HepG2 (cell line): ENCODE data around the gene DYNC1LI2.

Experiments used
- ELF4 ChIP-seq: sonication (generic); formaldehyde crosslinking; IDR thresholded peaks from 2 replicates; pipeline ENCODE4 v1.5.0; 2020; ENCODE audit warnings: missing genetic modification reagents, mild to moderate bottlenecking, moderate library complexity, borderline replicate concordance
- HDAC1 ChIP-seq: sonication (generic); formaldehyde crosslinking; IDR thresholded peaks from 2 replicates; pipeline ENCODE4 v1.5.1; 2020; ENCODE audit warnings: mild to moderate bottlenecking, missing genetic modification reagents
- JUND ChIP-seq: sonication (generic); formaldehyde crosslinking; IDR thresholded peaks from 2 replicates; pipeline ENCODE4 v1.8.0; 2022; ENCODE audit warnings: mild to moderate bottlenecking, missing genetic modification reagents
- MTF2 ChIP-seq: sonication (generic); formaldehyde crosslinking; IDR thresholded peaks from 2 replicates; pipeline ENCODE4 v1.5.0; 2020; ENCODE audit warnings: missing genetic modification reagents, borderline replicate concordance
- NPAS2 ChIP-seq: sonication (generic); formaldehyde crosslinking; IDR thresholded peaks from 2 replicates; pipeline ENCODE4 v1.8.0; 2022; ENCODE audit warnings: mild to moderate bottlenecking, missing genetic modification reagents, borderline replicate concordance
- POLR2A ChIP-seq, 2 experiments: IDR thresholded peaks; 2 replicates each; pipeline ENCODE4 v1.6.1; 2011; ENCODE audit warnings: low read depth in 2 of 2, low read length in 2 of 2, mild to moderate bottlenecking in 1 of 2, moderate library complexity in 1 of 2; ENCODE audit not compliant: insufficient read depth in 1 of 2
- ZEB1 ChIP-seq: IDR thresholded peaks from 2 replicates; pipeline ENCODE4 v1.6.1; 2012; ENCODE audit warnings: mild to moderate bottlenecking, low read depth, inconsistent platforms; ENCODE audit not compliant: insufficient replicate concordance
- ZNF232 ChIP-seq: sonication (generic); formaldehyde crosslinking; IDR thresholded peaks from 2 replicates; pipeline ENCODE4 v1.4.0; 2020; ENCODE audit warnings: missing genetic modification reagents, borderline replicate concordance
- ZNF616 ChIP-seq: sonication (generic); formaldehyde crosslinking; IDR thresholded peaks from 2 replicates; pipeline ENCODE4 v1.5.0; 2020; ENCODE audit warnings: low read depth, mild to moderate bottlenecking, missing genetic modification reagents
- TF ChIP-seq, protein P1 (sequence below): sonication (generic); formaldehyde crosslinking; IDR thresholded peaks from 2 replicates; pipeline ENCODE4 v1.5.0; 2020; ENCODE audit warnings: mild to moderate bottlenecking, missing genetic modification reagents, moderate library complexity
- TF ChIP-seq, protein P2 (sequence below): sonication (generic); formaldehyde crosslinking; IDR thresholded peaks from 2 replicates; pipeline ENCODE4 v1.8.1; 2022; ENCODE audit warnings: low read depth, mild to moderate bottlenecking, missing genetic modification reagents

DNA sequence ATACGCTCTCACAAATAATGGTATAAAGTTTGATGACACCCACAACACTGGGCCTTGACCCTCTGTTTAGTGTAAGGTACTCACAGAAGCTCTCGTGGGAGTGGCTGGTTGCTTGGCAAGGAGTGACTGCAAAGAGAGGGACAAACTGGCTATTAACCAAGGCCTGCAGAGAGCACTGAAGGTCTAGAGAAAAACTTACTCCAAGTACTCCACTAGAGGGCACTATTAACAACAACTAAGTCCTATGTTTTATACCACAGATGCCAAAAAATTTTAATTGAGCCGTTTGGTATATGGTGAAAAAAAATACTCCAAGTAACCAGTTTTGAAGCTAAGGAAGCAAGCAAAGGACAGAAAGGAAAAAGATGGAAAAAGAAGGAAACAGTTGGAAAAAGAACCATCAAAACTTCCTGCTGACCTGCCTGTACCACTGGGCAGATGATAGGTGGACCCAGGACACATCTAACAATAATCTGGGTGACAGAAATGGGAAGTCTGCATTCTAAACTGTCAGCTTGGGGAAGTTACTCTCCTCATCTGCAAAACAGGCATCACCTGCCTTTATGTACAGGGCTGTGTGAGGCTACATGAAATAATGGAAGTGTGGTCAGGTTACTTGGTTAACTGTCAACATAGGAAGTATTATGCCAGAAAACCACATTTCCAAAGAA, 23.2 kb downstream of the DYNC1LI2 start:
- TF ChIP-seq, protein P1, sequence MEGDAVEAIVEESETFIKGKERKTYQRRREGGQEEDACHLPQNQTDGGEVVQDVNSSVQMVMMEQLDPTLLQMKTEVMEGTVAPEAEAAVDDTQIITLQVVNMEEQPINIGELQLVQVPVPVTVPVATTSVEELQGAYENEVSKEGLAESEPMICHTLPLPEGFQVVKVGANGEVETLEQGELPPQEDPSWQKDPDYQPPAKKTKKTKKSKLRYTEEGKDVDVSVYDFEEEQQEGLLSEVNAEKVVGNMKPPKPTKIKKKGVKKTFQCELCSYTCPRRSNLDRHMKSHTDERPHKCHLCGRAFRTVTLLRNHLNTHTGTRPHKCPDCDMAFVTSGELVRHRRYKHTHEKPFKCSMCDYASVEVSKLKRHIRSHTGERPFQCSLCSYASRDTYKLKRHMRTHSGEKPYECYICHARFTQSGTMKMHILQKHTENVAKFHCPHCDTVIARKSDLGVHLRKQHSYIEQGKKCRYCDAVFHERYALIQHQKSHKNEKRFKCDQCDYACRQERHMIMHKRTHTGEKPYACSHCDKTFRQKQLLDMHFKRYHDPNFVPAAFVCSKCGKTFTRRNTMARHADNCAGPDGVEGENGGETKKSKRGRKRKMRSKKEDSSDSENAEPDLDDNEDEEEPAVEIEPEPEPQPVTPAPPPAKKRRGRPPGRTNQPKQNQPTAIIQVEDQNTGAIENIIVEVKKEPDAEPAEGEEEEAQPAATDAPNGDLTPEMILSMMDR (CRISPR knock-in tag) = peak; percentile 64
- TF ChIP-seq ZNF616 (CRISPR knock-in tag) (no peak), POLR2A (IDR thresholded peaks at IDR 0.05; ENCODE audit: insufficient read depth in 1 of 2, low read depth in 2 of 2, low read length in 2 of 2) (no peak), ELF4 (CRISPR knock-in tag) (no peak), ZNF232 (no peak), JUND (CRISPR knock-in tag) (no peak), MTF2 (CRISPR knock-in tag) (no peak), NPAS2 (no peak), ZEB1 (no peak), HDAC1 (no peak)
- TF ChIP-seq, protein P2, sequence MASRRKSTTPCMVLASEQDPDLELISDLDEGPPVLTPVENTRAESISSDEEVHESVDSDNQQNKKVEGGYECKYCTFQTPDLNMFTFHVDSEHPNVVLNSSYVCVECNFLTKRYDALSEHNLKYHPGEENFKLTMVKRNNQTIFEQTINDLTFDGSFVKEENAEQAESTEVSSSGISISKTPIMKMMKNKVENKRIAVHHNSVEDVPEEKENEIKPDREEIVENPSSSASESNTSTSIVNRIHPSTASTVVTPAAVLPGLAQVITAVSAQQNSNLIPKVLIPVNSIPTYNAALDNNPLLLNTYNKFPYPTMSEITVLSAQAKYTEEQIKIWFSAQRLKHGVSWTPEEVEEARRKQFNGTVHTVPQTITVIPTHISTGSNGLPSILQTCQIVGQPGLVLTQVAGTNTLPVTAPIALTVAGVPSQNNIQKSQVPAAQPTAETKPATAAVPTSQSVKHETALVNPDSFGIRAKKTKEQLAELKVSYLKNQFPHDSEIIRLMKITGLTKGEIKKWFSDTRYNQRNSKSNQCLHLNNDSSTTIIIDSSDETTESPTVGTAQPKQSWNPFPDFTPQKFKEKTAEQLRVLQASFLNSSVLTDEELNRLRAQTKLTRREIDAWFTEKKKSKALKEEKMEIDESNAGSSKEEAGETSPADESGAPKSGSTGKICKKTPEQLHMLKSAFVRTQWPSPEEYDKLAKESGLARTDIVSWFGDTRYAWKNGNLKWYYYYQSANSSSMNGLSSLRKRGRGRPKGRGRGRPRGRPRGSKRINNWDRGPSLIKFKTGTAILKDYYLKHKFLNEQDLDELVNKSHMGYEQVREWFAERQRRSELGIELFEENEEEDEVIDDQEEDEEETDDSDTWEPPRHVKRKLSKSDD = no peak
